HEK293T (cell line): ENCODE measurements around the gene CFLAR.

Source experiments
- CTCF ChIA-PET: fragments of 350-600 bp; formaldehyde crosslinking; extraction: SDS; loops from one replicate; lab custom pipeline; 2021; ENCODE audit warnings: antibody characterized with exemption, inconsistent platforms; lab: Yijun Ruan, JAX
- POLR2A ChIA-PET: fragments of 350-600 bp; formaldehyde crosslinking; extraction: SDS; loops from one replicate; lab custom pipeline; 2020; ENCODE audit warnings: antibody characterized with exemption, inconsistent platforms; lab: Yijun Ruan, JAX
- DNase-seq: peaks from one replicate; pipeline ENCODE4 v3.0.0; 2012; ENCODE audit warnings: mixed read lengths; ENCODE audit errors: extremely low spot score
- ARNT ChIP-seq: fragments of 450-650 bp; IDR thresholded peaks from 2 replicates; pipeline ENCODE4 v1.6.1; 2017; ENCODE audit warnings: mild to moderate bottlenecking
- BHLHE40 ChIP-seq: fragments of 450-650 bp; IDR thresholded peaks from 2 replicates; pipeline ENCODE4 v1.6.1; 2016; ENCODE audit warnings: mild to moderate bottlenecking, moderate library complexity, borderline replicate concordance
- CTBP1 ChIP-seq: fragments of 450-650 bp; IDR thresholded peaks from 2 replicates; pipeline ENCODE4 v1.6.1; 2016; ENCODE audit warnings: borderline replicate concordance
- ELF4 ChIP-seq: fragments of 450-650 bp; IDR thresholded peaks from 2 replicates; pipeline ENCODE4 v1.6.1; 2017; ENCODE audit warnings: antibody characterized with exemption
- FOXA1 ChIP-seq: fragments of 450-650 bp; IDR thresholded peaks from 2 replicates; pipeline ENCODE4 v1.6.1; 2016; ENCODE audit warnings: mild to moderate bottlenecking
- FOXK2 ChIP-seq: fragments of 450-650 bp; IDR thresholded peaks from 2 replicates; pipeline ENCODE4 v1.6.1; 2016; ENCODE audit warnings: mild to moderate bottlenecking
- FOXM1 ChIP-seq: fragments of 450-650 bp; IDR thresholded peaks from 2 replicates; pipeline ENCODE4 v1.6.1; 2017; ENCODE audit warnings: mild to moderate bottlenecking, borderline replicate concordance
- HDGF ChIP-seq: fragments of 450-650 bp; IDR thresholded peaks from 2 replicates; pipeline ENCODE4 v1.6.1; 2017; ENCODE audit warnings: antibody characterized with exemption, borderline replicate concordance
- L3MBTL2 ChIP-seq: fragments of 450-650 bp; conservative IDR thresholded peaks from 2 replicates; pipeline ENCODE4 v1.6.1; 2016; ENCODE audit warnings: mild to moderate bottlenecking
- LEF1 ChIP-seq: fragments of 450-650 bp; IDR thresholded peaks from 2 replicates; pipeline ENCODE4 v1.6.1; 2017; ENCODE audit warnings: mild to moderate bottlenecking, borderline replicate concordance
- NFRKB ChIP-seq: fragments of 450-650 bp; IDR thresholded peaks from 2 replicates; pipeline ENCODE4 v1.6.1; 2016; ENCODE audit warnings: mild to moderate bottlenecking, moderate library complexity
- PKNOX1 ChIP-seq: fragments of 450-650 bp; IDR thresholded peaks from 2 replicates; pipeline ENCODE4 v1.6.1; 2016
- SP1 ChIP-seq: fragments of 450-650 bp; IDR thresholded peaks from 2 replicates; pipeline ENCODE4 v1.6.1; 2017
- SUZ12 ChIP-seq: fragments of 450-650 bp; IDR thresholded peaks from 2 replicates; pipeline ENCODE4 v1.6.1; 2016; ENCODE audit warnings: mild to moderate bottlenecking
- TARDBP ChIP-seq: fragments of 450-650 bp; IDR thresholded peaks from 2 replicates; pipeline ENCODE4 v1.6.1; 2016
- ZNF384 ChIP-seq: fragments of 450-650 bp; IDR thresholded peaks from 2 replicates; pipeline ENCODE4 v1.6.1; 2016

The CFLAR gene

GRCh38 chr2:201188449-201188848, 72.5 kb downstream of the CFLAR start:
- TF ChIP-seq BHLHE40: no peak
- no peak for TF ChIP-seq SUZ12
- no peak for TF ChIP-seq L3MBTL2
- TF ChIP-seq FOXK2: no peak
- TF ChIP-seq LEF1: no peak
- no peak for TF ChIP-seq ARNT
- TF ChIP-seq ZNF384: no peak
- no peak for TF ChIP-seq ELF4
- TF ChIP-seq SP1: no peak
- TF ChIP-seq FOXM1: no peak
- CTCF ChIA-PET: interaction anchor here (0.6 kb wide), 1 partner anchor 70 kb away, joined by 3 read pairs; no protein-coding TSS in a partner anchor

GRCh38 chr2:201191132-201191875, 75.3 kb downstream of the CFLAR start:
- ChIA-PET CTCF (no interaction called here), POLR2A (no interaction called here)
- DNase-seq: no peak
- TF ChIP-seq PKNOX1 (no peak), SP1 (no peak), FOXA1 (no peak), NFRKB (no peak), SUZ12 (no peak), LEF1 (no peak), CTBP1 (no peak), ELF4 (no peak)

More at GRCh38 chr2:201188449-201188848, 72.5 kb downstream of the CFLAR start:
- POLR2A ChIA-PET: no interaction called here
- no peak for DNase-seq

GRCh38 chr2:201194097-201194496, 78.1 kb downstream of the CFLAR start:
- CTCF ChIA-PET: no interaction called here
- POLR2A ChIA-PET: no interaction called here
- no peak for DNase-seq
- TF ChIP-seq BHLHE40 (no peak), NFRKB (no peak), FOXM1 (no peak), ARNT (no peak), CTBP1 (no peak), FOXK2 (no peak), PKNOX1 (no peak), LEF1 (no peak), TARDBP (no peak), L3MBTL2 (no peak), FOXA1 (no peak), SP1 (no peak), SUZ12 (no peak), HDGF (no peak), ELF4 (no peak), ZNF384 (no peak)

- ChIA-PET CTCF (no interaction called here), POLR2A (interaction anchor here (0.9 kb wide), 1 partner anchor 306 kb away, joined by 4 read pairs; the partner anchor contains the start of genes NIF3L1 and PPIL3)
- no peak for DNase-seq
- TF ChIP-seq SP1 (no peak), FOXM1 (no peak), BHLHE40 (no peak), ELF4 (no peak), PKNOX1 (no peak), FOXA1 (no peak), TARDBP (no peak), FOXK2 (no peak), L3MBTL2 (no peak), HDGF (no peak), ZNF384 (no peak), LEF1 (no peak), NFRKB (no peak), ARNT (no peak), SUZ12 (no peak), CTBP1 (no peak)
Measured at GRCh38 chr2:201195331-201195730, 79.4 kb downstream of the CFLAR start.

GRCh38 chr2:201196003-201196402, 80.0 kb downstream of the CFLAR start:
- CTCF ChIA-PET: no interaction called here

More at GRCh38 chr2:201196003-201196402, 80.0 kb downstream of the CFLAR start:
- POLR2A ChIA-PET: interaction anchor here (0.9 kb wide), 1 partner anchor 307 kb away, joined by 4 read pairs; the partner anchor contains the start of genes NIF3L1 and PPIL3
- DNase-seq: no peak
- TF ChIP-seq BHLHE40 (no peak), HDGF (no peak), LEF1 (no peak), NFRKB (no peak), FOXK2 (no peak), L3MBTL2 (no peak), ZNF384 (no peak), SP1 (no peak), ELF4 (no peak), ARNT (no peak), FOXA1 (no peak), SUZ12 (no peak), FOXM1 (no peak), TARDBP (no peak), CTBP1 (no peak)
